GM12878 (cell line): ENCODE measurements around the gene LGI4. TPM values are rescaled to one million over a fixed set of nuclear protein-coding genes. Genes with fewer than 3 reads are reported as not detected.

Experiments
- ATAC-seq: fragments of 200-7000 bp; cut with Tn5 transposase; 3 replicates; pipeline ENCODE4 v1.9.1; 2020; ENCODE audit warnings: mild to moderate bottlenecking, moderate library complexity
- BruUV-seq: library from RNA; stranded (reverse); fragments of 400-500 nt; replicated peaks from 2 replicates; lab custom pipeline; 2021; lab: Mats Ljungman, UMichigan
- CTCF ChIA-PET: fragments of 300-600 bp; sonication (Branson Sonifier 250); formaldehyde crosslinking; extraction: SDS; loops from one replicate; lab custom pipeline; 2021; ENCODE audit warnings: inconsistent platforms; lab: Yijun Ruan, JAX
- POLR2A ChIA-PET: fragments of 350-600 bp; formaldehyde crosslinking; extraction: SDS; loops from one replicate; lab custom pipeline; 2021; ENCODE audit warnings: inconsistent platforms; lab: Charles Lee
- RAD21 ChIA-PET: fragments of 300-600 bp; sonication (Branson Sonifier 250); formaldehyde crosslinking; loops from one replicate; lab custom pipeline; 2023; ENCODE audit warnings: antibody characterized with exemption; ENCODE audit not compliant: unreplicated experiment; lab: Charles Lee
- SMC1A ChIA-PET: fragments of 300-600 bp; sonication (Branson Sonifier 250); formaldehyde crosslinking; loops from one replicate; lab custom pipeline; 2023; ENCODE audit not compliant: unreplicated experiment, uncharacterized antibody; lab: Charles Lee
- DNase-seq: peaks from one replicate; pipeline ENCODE4 v3.0.0-alpha.2; 2011; ENCODE audit warnings: low read depth, low spot score
- FAIRE-seq: peaks from 3 replicates; lab custom pipeline; 2011; peaks lifted over from hg19 to GRCh38; lab: Jason Lieb, UNC
- H2AFZ ChIP-seq: 2 replicates; pipeline ENCODE4 v1.6.0; 2011; ENCODE audit warnings: low read depth, low read length, control low read depth; ENCODE audit not compliant: control insufficient read depth
- H3K27ac ChIP-seq: 2 replicates; pipeline ENCODE4 v1.5.1; 2011; ENCODE audit warnings: control low read depth; ENCODE audit not compliant: control insufficient read depth, insufficient read depth
- H3K27me3 ChIP-seq, 2 experiments: replicated peaks in 1 of 2; 2 replicates each; pipeline versions ENCODE4 v1.6.0 to v1.6.1; 2011; ENCODE audit warnings: low read length in 1 of 2; ENCODE audit not compliant: control insufficient read depth in 2 of 2, insufficient read depth in 2 of 2
- H3K36me3 ChIP-seq, 2 experiments: 2 replicates each; pipeline ENCODE4 v1.5.1; 2011; ENCODE audit warnings: low read length in 1 of 2; ENCODE audit not compliant: control insufficient read depth in 2 of 2, insufficient read depth in 2 of 2
- H3K4me1 ChIP-seq: 2 replicates; pipeline ENCODE4 v1.6.1; 2011; ENCODE audit warnings: mild to moderate bottlenecking, low read length, moderate library complexity, mixed read lengths; ENCODE audit not compliant: control insufficient read depth, insufficient read depth
- H3K4me2 ChIP-seq: 2 replicates; pipeline ENCODE4 v1.6.0; 2011; ENCODE audit warnings: control low read depth; ENCODE audit not compliant: control insufficient read depth, insufficient read depth
- H3K4me3 ChIP-seq: fragments of 200-600 bp; sonication (generic); 2 replicates; pipeline ENCODE4 v1.5.1; 2016
- H3K79me2 ChIP-seq: 2 replicates; pipeline ENCODE4 v1.6.0; 2011; ENCODE audit warnings: low read length; ENCODE audit not compliant: control insufficient read depth, insufficient read depth
- H3K9ac ChIP-seq: 2 replicates; pipeline ENCODE4 v1.8.0; 2011; ENCODE audit warnings: low read length, control low read depth, mixed read lengths; ENCODE audit not compliant: control insufficient read depth, insufficient read depth
- H3K9me3 ChIP-seq: replicated peaks from 3 replicates; pipeline ENCODE4 v1.5.1; 2011; ENCODE audit warnings: mild to moderate bottlenecking, low read length; ENCODE audit not compliant: control insufficient read depth, insufficient read depth
- H4K20me1 ChIP-seq: 2 replicates; pipeline ENCODE4 v1.6.0; 2011; ENCODE audit not compliant: control insufficient read depth, insufficient read depth
- ATF7 ChIP-seq: fragments of 450-650 bp; IDR thresholded peaks from 2 replicates; pipeline ENCODE4 v1.6.1; 2016; ENCODE audit warnings: low read depth, mild to moderate bottlenecking
- BACH1 ChIP-seq: fragments of 450-650 bp; IDR thresholded peaks from 2 replicates; pipeline ENCODE4 v1.6.1; 2017; ENCODE audit warnings: mild to moderate bottlenecking, borderline replicate concordance
- DPF2 ChIP-seq: fragments of 450-650 bp; IDR thresholded peaks from 2 replicates; pipeline ENCODE4 v1.6.1; 2017; ENCODE audit warnings: mild to moderate bottlenecking
- FOXM1 ChIP-seq: IDR thresholded peaks from 2 replicates; pipeline ENCODE4 v1.6.1; 2012; ENCODE audit warnings: low read depth, mild to moderate bottlenecking, inconsistent platforms, low read length, moderate library complexity
- MTA2 ChIP-seq: fragments of 450-650 bp; IDR thresholded peaks from 2 replicates; pipeline ENCODE4 v1.6.1; 2016; ENCODE audit warnings: low read depth, mild to moderate bottlenecking, moderate library complexity
- NR2C2 ChIP-seq: IDR thresholded peaks from 2 replicates; pipeline ENCODE4 v1.6.1; 2011; ENCODE audit warnings: borderline replicate concordance, low read depth; ENCODE audit not compliant: control insufficient read depth, insufficient read length
- POLR2A ChIP-seq: IDR thresholded peaks from 2 replicates; pipeline ENCODE4 v1.6.1; 2011; ENCODE audit warnings: low read depth, mild to moderate bottlenecking, low read length
- SMAD5 ChIP-seq: IDR thresholded peaks from 2 replicates; pipeline ENCODE4 v1.6.1; 2016; ENCODE audit warnings: antibody characterized with exemption, low read depth
- SMARCA5 ChIP-seq: fragments of 450-650 bp; IDR thresholded peaks from 2 replicates; pipeline ENCODE4 v1.6.1; 2017; ENCODE audit warnings: mild to moderate bottlenecking
- SRF ChIP-seq, 2 experiments: IDR thresholded peaks; 2 replicates each; pipeline ENCODE4 v1.6.1; 2011; ENCODE audit warnings: low read depth in 2 of 2, low read length in 2 of 2, mild to moderate bottlenecking in 1 of 2, moderate library complexity in 1 of 2
- WGBS: methylation state at CpG from one replicate; pipeline ENCODE4 v1.1.6; 2016; ENCODE audit warnings: low lambda C conversion rate; ENCODE audit not compliant: insufficient replicate concordance, insufficient coverage; ENCODE audit errors: missing lambda C conversion rate; 5-methylcytosine and 5-hydroxymethylcytosine counted together
- in situ Hi-C: fragments of 300-500 bp; cut with MboI; formaldehyde crosslinking; loops from 9 replicates; pipeline ENCODE4 v1.14.3; 2018; ENCODE audit warnings: mixed read lengths
- intact Hi-C: fragments of 100-400 bp; cut with micrococcal nuclease; formaldehyde crosslinking; loops from one replicate; pipeline ENCODE4 v1.14.2; 2022; ENCODE audit not compliant: unreplicated experiment
- polyA plus RNA-seq, 11 experiments: library from polyadenylated mRNA; depleted of rRNA in 4 of 11; unstranded in 6 of 11; stranded (reverse) in 5 of 11; fragments of >200 nt; fragmentation: Nextera tagmentation in 4 of 11; fragmentation: Illumina TruSeq in 1 of 11; extraction: Ambion mirVana in 4 of 11; extraction: Trizol in 1 of 11; gene quantifications; 1 replicate in 1 of 11; 2 replicates in 10 of 11; pipeline versions ENCODE4 v1.2.1 to v1.2.3, GENCODE V29; 2011 to 2016; ENCODE audit warnings: inconsistent platforms in 2 of 11, missing spikeins in 2 of 11, low read depth in 1 of 11
- total RNA-seq, 4 experiments: library from RNA; depleted of rRNA in 3 of 4; stranded (reverse); fragments of >200 nt in 3 of 4; fragmentation: Illumina TruSeq in 1 of 4; extraction: Trizol in 1 of 4; gene quantifications; 2 replicates each; pipeline versions ENCODE4 v1.2.1 to v1.2.3, GENCODE V29; 2013 to 2021
- TF ChIP-seq, protein P1 (sequence below): IDR thresholded peaks from 2 replicates; pipeline ENCODE4 v1.6.1; 2012; ENCODE audit warnings: improper control_type of control experiment, low read depth, low read length; ENCODE audit not compliant: insufficient replicate concordance
- TF ChIP-seq, protein P2 (sequence below): IDR thresholded peaks from 2 replicates; pipeline ENCODE4 v1.6.1; 2012; ENCODE audit warnings: low read depth, low read length, improper control_type of control experiment
- TF ChIP-seq, protein P3 (sequence below): IDR thresholded peaks from 2 replicates; pipeline ENCODE4 v1.6.1; 2011; ENCODE audit warnings: borderline replicate concordance, low read depth, mild to moderate bottlenecking, moderate library complexity, mixed read lengths, low read length; ENCODE audit not compliant: insufficient read depth; ENCODE audit errors: extremely low read length
- TF ChIP-seq, protein P4 (sequence below): fragments of 450-650 bp; IDR thresholded peaks from 2 replicates; pipeline ENCODE4 v1.6.1; 2017; ENCODE audit warnings: borderline replicate concordance

The LGI4 gene
- total and polyA plus RNA-seq, 10 of the 15 experiments (the other 5 are each of a cell fraction or from before 2014, with no cell fraction given): 0.11 TPM; not detected in 9

DNA sequence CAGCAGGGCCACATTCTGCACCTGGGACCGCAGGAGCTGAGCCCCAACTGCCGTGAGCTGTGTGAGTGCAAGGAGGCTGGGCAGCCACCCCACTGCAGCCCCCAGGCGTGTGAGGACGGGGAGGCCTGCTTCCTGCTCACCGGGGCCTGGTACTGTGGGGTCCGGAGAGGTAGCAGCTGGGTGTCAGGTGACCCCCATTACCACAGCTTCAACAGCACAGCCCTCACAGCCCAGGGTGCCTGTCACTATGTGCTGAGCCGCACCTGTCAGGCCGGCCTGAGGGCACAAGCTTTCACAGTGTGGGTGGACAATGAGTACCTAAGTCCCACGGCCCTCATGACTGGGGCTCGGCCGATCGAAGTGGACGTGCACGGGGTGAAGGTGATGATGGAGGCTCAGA, 55.0 kb downstream of the LGI4 start (continued):
- TF ChIP-seq, protein P1, sequence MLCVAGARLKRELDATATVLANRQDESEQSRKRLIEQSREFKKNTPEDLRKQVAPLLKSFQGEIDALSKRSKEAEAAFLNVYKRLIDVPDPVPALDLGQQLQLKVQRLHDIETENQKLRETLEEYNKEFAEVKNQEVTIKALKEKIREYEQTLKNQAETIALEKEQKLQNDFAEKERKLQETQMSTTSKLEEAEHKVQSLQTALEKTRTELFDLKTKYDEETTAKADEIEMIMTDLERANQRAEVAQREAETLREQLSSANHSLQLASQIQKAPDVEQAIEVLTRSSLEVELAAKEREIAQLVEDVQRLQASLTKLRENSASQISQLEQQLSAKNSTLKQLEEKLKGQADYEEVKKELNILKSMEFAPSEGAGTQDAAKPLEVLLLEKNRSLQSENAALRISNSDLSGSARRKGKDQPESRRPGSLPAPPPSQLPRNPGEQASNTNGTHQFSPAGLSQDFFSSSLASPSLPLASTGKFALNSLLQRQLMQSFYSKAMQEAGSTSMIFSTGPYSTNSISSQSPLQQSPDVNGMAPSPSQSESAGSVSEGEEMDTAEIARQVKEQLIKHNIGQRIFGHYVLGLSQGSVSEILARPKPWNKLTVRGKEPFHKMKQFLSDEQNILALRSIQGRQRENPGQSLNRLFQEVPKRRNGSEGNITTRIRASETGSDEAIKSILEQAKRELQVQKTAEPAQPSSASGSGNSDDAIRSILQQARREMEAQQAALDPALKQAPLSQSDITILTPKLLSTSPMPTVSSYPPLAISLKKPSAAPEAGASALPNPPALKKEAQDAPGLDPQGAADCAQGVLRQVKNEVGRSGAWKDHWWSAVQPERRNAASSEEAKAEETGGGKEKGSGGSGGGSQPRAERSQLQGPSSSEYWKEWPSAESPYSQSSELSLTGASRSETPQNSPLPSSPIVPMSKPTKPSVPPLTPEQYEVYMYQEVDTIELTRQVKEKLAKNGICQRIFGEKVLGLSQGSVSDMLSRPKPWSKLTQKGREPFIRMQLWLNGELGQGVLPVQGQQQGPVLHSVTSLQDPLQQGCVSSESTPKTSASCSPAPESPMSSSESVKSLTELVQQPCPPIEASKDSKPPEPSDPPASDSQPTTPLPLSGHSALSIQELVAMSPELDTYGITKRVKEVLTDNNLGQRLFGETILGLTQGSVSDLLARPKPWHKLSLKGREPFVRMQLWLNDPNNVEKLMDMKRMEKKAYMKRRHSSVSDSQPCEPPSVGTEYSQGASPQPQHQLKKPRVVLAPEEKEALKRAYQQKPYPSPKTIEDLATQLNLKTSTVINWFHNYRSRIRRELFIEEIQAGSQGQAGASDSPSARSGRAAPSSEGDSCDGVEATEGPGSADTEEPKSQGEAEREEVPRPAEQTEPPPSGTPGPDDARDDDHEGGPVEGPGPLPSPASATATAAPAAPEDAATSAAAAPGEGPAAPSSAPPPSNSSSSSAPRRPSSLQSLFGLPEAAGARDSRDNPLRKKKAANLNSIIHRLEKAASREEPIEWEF: no peak
- no peak for TF ChIP-seq SMARCA5
- no peak for TF ChIP-seq BACH1
- no peak for TF ChIP-seq SRF (IDR thresholded peaks at IDR 0.05; ENCODE audit: low read depth in 2 of 2, low read length in 2 of 2)

DNA sequence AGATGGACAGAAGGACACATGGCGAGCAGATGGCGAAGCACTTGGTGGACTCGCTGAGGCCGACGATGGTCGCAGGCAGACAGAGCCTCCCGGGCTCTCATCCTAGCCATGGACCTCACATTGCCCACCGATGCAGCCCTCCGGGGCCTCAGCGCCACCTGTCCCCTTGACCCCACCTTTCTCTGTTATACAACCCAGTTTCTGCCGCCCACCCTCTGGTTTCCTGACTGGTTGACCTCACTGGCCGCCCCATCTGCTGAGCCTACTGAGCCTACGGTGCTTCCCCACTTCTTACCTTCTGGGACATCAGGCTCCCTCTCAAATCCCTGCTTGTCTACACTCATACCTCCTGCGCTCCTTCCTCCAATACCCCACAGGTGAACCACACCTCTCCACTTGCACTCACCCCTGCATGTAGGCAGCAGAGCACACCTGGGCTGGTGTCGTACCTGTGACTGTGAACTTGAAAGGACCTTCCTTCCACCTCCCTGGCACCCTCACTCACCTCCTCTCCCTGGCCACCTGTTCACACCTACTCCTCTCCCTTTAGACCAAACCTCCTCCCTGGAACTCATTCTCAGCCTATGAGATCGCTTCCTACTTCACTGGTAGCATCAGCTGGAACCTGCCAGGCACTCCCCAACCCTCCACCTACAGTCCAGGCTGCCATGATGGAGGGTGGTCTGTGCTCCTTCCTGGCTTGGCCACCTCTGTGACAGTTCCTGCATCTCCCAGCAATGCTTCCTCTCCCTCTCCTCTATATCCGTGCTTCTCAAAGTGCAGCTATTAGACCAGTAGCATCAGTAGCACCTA, 57.2 kb downstream of the LGI4 start:
- ChIA-PET CTCF (interaction anchor here (1.0 to 1.1 kb wide), 2 partner anchors 11 to 39 kb away, joined by 3 read pairs; no protein-coding TSS in a partner anchor), POLR2A (no interaction called here), RAD21 (no interaction called here), SMC1A (no interaction called here)
- Histone ChIP-seq H3K27me3 (peaks cover 0 to 1% of the 10 kb centered on the region in 2 experiments; a peak in 1 of 4 replicates), H3K9ac (no peak overlapping the region), H3K4me1 (no peaks in the 10 kb centered on the region), H3K4me3 (no peak overlapping the region), H3K9me3 (no peaks in the 10 kb centered on the region), H2AFZ (no peak overlapping the region), H3K4me2 (no peak overlapping the region), H3K36me3 (no peaks in the 10 kb centered on the region), H4K20me1 (no peaks in the 10 kb centered on the region), H3K27ac (no peak overlapping the region), H3K79me2 (no peaks in the 10 kb centered on the region)
- DNase-seq: no peak
- no peak for ATAC-seq
- no peak for FAIRE-seq
- no TSS peak for BruUV-seq
- intact Hi-C loops: no loop called here
- 55% methylated on average over 16 of the region's 17 CpGs for WGBS
- in situ Hi-C loops: no loop called here
- TF ChIP-seq SMAD5 (no peak), FOXM1 (no peak), BACH1 (no peak), ATF7 (no peak), MTA2 (no peak), POLR2A (no peak), DPF2 (no peak), NR2C2 (no peak)
- TF ChIP-seq, protein P2, sequence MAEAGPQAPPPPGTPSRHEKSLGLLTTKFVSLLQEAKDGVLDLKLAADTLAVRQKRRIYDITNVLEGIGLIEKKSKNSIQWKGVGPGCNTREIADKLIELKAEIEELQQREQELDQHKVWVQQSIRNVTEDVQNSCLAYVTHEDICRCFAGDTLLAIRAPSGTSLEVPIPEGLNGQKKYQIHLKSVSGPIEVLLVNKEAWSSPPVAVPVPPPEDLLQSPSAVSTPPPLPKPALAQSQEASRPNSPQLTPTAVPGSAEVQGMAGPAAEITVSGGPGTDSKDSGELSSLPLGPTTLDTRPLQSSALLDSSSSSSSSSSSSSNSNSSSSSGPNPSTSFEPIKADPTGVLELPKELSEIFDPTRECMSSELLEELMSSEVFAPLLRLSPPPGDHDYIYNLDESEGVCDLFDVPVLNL: no peak
- TF ChIP-seq, protein P3, sequence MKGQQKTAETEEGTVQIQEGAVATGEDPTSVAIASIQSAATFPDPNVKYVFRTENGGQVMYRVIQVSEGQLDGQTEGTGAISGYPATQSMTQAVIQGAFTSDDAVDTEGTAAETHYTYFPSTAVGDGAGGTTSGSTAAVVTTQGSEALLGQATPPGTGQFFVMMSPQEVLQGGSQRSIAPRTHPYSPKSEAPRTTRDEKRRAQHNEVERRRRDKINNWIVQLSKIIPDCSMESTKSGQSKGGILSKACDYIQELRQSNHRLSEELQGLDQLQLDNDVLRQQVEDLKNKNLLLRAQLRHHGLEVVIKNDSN: no peak
- TF ChIP-seq, protein P4, sequence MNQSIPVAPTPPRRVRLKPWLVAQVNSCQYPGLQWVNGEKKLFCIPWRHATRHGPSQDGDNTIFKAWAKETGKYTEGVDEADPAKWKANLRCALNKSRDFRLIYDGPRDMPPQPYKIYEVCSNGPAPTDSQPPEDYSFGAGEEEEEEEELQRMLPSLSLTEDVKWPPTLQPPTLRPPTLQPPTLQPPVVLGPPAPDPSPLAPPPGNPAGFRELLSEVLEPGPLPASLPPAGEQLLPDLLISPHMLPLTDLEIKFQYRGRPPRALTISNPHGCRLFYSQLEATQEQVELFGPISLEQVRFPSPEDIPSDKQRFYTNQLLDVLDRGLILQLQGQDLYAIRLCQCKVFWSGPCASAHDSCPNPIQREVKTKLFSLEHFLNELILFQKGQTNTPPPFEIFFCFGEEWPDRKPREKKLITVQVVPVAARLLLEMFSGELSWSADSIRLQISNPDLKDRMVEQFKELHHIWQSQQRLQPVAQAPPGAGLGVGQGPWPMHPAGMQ: no peak
